Stimulated activated CD8-positive, alpha-beta memory T cell treated with anti-CD3 and anti-CD28 coated beads, Interleukin-7, amount 100 ng/mL, for 24 hours (primary cell): ENCODE measurements around the gene DOHH.

Source experiments
- DNase-seq: peaks from one replicate; pipeline ENCODE4 v3.0.0-alpha.2; 2020; ENCODE audit warnings: low read depth

DOHH gene

GRCh38 chr19:3478409-3479176 is 21.9 kb downstream of the DOHH start:
- no peak for DNase-seq

DNA sequence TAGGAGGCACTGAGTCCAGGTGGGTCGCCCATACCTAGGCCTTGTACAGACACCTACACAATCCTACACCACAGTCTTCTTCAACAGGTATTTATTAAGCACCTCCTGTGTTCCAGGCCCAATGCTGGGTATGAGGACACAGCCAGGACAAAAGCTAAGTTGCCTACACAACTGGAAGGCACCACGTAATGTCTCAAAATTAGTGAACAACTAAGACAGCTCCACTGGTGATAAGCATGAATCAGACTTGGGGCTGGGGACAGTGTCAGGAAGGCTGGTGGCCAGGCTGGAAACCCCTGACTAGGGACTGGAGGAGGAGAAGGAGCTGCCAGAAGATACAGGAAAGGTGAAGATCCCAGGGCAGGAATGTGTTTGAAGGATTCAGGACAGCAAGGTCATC is 22.5 kb downstream of the DOHH start:
- DNase-seq: no peak

- DNase-seq: no peak
Measured at GRCh38 chr19:3477506-3477905, 23.0 kb downstream of the DOHH start.

- no peak for DNase-seq
Measured at GRCh38 chr19:3476830-3477229, 23.6 kb downstream of the DOHH start.

GRCh38 chr19:3475449-3475848 is 25.0 kb downstream of the DOHH start:
- no peak for DNase-seq

DNA sequence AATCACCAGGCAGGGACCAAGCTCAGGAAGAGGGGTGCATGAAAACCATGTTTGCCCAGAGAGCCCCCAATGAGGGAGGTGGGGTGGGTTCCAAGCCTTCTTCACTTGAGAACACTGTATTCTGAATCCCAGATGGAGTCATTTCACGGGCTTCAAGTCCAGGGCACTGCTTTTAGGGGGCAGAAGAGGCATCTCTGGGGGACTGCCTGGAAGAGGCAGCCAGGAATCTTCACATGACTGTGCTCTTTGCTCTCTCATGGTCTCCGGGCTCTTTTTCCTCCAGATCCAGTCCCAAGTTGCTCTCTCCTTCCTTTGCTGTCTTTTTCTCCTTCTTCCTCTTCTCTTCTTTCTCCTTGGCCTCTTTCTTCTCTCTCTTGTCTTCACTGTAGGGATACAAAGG is 25.9 kb downstream of the DOHH start:
- DNase-seq: no peak

- DNase-seq: no peak
Measured at GRCh38 chr19:3474010-3474409, 26.5 kb downstream of the DOHH start.

- peak; percentile 17 for DNase-seq
Measured at GRCh38 chr19:3471954-3472655, 28.4 kb downstream of the DOHH start.

DNA sequence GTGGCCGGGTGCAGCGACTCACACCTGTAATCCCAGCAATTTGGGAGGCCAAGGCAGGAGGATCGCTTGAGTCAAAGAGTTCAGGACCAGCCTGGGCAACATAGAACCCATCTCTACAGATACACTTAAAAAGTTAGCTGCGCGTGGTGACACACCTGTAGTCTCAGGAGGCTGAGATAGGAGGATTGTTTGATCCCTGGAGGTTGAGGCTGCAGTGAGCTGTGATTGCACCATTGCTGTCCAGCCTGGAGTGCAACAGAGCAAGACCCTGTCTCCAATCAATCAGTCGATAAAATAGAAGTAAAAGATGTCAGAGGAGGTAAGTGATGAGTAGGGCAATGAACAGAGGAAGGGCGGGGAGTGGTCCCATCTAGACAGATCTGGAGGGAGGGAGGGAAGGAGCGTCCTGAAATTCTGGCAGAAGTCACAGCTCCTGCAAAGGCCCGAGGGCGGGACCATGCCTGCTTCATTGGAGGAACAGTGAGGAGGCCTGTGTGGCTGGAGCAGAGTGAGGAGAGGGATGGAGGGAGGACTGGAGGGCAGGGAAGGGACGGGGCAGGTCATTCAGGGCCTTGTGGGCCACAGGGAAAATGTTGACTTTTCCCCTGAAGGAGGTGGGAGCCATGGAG is 29.9 kb downstream of the DOHH start:
- no peak for DNase-seq

DNA sequence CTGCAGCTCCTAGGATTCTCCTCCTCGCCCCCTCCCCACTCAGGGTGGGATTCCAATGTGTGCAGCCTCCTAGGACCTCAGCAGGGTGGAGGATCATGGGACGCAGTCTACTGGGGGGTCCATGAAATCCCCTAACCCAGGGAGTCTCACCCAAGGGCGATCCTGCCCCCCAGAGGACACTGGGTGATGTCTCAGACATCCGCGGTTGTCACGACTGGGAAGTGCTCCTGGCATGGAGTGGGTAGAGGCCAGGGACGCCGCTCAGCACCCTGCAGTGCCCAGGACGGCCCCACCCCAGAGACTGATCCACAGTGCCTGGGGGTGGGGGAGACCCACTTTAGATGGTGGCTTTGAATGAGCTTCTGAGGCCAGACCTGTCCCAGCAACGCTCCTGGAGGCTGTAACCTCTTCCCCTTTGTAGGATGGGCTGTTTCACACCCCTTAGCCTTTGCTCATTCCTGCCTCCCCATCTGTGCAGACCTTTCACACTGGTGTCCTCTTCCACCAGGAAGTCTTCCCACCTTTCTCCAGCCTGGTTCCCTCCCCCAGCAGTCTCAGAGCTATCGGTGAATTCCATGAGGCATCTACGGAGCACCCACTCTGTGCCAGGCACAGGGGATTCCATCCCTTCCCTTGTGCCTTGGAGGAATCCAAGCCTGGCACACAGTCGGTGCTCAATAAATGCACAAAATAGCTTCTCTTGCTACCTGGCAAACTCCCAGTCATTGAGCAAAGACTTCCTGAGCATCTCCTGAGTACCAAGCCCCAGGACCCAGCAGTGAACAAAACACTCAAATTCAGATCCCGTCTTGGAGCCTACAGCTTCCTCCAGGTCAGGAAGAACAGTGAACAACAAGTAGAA is 30.6 kb downstream of the DOHH start:
- no peak for DNase-seq

DNA sequence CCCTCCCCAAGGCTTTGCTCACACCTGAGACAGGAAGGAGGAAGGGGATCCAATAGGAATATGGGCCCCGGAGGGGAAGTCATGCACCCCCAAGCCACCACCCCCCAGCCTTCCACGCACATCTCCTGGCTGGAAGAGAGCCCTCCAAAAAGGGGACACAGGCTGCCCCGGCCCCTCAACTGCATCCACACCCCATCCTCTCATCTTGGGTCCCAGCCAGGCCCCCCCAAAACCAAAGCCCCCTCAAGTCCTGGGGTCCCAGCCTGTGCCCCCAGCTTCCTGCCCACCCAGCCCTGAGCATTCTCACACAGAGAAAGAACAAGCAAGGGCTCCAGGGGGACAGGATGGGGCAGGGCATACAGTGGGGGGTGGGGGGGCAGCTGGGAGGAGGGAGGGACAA is 32.3 kb downstream of the DOHH start:
- DNase-seq: no peak

DNA sequence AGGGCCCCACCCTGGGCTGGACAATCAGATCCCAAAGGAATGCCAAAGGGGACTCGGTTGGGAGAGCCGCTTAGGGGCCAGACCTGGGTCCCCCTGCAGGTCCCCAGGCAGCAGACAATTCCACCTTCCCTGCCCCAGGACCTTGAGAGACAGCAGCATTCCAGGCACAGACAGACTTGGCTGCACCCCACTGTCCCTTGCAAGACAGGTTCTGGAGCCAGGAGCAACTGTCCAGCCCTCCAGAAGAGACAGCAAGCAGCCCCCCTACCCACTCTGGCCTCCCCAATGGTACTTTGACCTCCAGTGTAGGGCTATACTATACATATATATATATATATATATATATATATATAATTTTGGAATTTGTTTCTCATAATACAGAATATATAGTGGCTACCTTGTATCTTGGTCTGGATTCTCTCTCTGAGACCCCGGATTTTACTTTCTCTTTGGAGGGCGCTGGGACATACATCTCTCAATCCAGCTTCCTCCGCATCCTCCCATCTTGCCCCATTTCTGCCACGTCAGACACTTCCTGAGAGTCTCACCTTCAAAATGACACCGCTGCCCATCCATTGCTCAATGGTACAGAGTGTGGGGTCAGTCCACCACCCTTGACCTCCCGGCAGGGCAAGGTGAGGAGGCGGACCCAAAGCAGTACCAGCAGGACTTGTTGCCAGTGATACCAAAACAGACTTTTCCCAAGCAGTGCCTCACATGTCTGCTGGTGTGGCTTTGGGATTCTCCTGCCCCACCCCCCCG is 32.9 kb downstream of the DOHH start:
- no peak for DNase-seq

DNA sequence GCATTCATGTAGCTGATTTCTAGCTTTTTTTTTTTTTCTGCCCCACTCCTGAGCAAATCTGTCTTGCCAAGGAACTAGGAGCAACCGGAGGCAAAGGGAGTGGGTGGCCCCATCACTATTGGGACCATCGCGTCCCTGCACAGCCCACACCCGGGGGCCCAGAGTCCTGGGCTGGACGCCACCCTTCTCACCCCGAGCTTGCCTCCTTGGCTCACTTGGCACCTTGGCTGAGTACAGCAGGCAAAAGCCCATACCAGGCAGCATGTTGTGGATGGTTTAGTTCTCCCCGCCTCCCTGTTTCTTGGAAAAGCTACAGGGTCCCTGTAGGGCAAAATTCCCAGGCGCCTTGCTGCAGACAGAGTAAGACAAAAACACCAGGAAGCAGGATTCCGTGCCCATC is 33.8 kb downstream of the DOHH start:
- DNase-seq: no peak

DNA sequence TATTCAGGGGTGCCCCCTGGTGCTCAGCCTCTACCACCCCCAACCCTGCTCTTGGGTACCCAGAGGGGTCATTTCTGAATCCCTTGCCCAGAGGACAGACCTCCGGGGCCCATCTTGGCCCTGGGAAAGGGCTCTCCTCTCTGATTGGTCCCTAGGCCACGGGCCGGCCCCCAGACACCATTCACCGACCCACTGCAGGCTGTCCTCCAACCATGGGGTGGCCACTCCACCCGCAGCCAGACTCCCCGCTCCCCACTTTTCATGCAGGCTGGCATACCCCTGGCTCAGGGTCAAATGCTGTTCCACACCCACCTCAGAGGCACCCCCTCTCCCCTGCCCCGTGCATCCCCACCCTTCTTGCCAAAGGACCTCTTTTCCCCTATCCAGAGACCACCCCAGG is 34.9 kb downstream of the DOHH start:
- DNase-seq: no peak

DNA sequence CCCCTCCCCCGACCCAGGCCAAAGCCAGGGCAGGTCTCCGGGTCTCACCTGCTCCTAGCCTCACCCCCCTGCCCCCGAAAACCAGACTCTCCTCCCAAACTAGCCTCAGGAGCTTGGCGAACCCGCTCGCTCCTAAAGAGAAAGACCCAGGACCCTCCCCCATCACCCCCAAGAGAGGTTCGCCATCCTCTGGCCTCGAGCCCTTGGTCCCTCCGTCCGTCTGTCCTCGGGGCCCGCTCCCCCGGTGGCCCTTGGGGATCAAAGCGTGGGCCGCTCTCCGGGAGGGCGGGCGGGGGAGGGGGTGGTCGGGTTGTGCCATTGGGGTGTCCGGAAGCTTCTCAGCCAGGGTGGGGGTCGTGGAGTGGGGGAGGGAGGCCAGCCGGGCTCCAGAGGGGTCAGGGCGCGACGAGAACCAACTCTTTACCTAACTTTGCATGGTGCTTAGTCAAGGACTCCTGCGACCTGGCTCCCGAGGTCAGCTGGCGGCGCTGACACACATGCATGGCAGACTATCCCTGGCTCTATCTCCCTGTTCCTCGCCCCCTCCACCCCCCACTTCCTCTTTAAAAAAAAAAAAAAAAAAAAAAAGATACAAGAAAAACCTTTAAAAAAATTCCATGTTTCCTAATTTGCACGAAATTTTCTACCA is 35.8 kb downstream of the DOHH start:
- DNase-seq: no peak

GRCh38 chr19:3463714-3464586 is 36.5 kb downstream of the DOHH start:
- DNase-seq: no peak

- no peak for DNase-seq
Measured at GRCh38 chr19:3462991-3463713, 37.3 kb downstream of the DOHH start.

- no peak for DNase-seq
Measured at GRCh38 chr19:3459965-3460582, 40.4 kb downstream of the DOHH start.
